GM12873 (cell line): Measurements from ENCODE around the gene IL36B.

ENCODE experiments used
- TF ChIP-seq, protein P1 (sequence below): IDR thresholded peaks from 2 replicates; pipeline ENCODE4 v1.5.1; 2012; ENCODE audit warnings: low read depth, mild to moderate bottlenecking, moderate library complexity, low read length, control low read depth; ENCODE audit not compliant: insufficient read depth; ENCODE audit errors: missing control alignments

The IL36B gene

DNA sequence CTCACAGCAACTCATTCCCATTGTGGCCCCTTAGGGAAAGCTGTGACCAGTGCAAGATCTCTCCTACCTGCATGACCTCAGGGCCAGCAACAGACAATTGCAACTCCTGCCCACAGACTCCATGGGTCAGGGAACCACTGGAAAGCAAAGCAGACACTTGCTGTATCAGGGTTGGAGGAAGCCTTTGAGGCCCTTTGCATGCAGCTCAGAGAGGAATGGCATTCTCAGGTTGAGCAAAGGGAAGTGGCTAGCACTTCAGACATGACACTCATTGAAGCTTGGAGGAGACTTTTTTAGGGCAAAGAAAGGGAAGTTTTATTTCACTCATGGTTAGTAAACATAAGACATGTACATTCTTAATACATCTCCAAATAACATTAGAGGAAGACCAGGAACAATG is 37.2 kb upstream of the IL36B start:
- TF ChIP-seq, protein P1, sequence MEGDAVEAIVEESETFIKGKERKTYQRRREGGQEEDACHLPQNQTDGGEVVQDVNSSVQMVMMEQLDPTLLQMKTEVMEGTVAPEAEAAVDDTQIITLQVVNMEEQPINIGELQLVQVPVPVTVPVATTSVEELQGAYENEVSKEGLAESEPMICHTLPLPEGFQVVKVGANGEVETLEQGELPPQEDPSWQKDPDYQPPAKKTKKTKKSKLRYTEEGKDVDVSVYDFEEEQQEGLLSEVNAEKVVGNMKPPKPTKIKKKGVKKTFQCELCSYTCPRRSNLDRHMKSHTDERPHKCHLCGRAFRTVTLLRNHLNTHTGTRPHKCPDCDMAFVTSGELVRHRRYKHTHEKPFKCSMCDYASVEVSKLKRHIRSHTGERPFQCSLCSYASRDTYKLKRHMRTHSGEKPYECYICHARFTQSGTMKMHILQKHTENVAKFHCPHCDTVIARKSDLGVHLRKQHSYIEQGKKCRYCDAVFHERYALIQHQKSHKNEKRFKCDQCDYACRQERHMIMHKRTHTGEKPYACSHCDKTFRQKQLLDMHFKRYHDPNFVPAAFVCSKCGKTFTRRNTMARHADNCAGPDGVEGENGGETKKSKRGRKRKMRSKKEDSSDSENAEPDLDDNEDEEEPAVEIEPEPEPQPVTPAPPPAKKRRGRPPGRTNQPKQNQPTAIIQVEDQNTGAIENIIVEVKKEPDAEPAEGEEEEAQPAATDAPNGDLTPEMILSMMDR = no peak

GRCh38 chr2:113088213-113088992 is 35.7 kb upstream of the IL36B start:
- TF ChIP-seq, protein P1 = no peak

DNA sequence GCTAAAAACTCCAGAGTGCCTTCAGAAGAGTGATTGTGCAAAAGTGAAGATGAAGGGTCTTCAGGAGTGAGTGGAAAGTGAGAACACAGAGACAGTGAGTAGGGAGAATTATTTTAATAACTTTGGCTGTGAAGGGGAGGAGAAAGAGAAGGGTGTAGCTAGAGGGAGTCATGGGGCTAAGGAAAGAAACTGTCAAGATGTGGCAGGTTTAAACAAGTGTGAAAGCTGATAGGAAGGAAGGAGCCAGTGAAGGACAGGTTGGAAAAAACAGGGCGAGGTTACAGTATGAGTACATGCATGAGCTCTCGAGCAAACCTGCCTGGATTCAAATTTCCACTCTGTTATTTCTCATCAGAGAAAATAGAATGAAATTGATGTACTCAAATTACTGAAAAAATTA is 32.9 kb upstream of the IL36B start:
- TF ChIP-seq, protein P1 = no peak

GRCh38 chr2:113084249-113085000 is 31.8 kb upstream of the IL36B start:
- TF ChIP-seq, protein P1 = peak; percentile 27

DNA sequence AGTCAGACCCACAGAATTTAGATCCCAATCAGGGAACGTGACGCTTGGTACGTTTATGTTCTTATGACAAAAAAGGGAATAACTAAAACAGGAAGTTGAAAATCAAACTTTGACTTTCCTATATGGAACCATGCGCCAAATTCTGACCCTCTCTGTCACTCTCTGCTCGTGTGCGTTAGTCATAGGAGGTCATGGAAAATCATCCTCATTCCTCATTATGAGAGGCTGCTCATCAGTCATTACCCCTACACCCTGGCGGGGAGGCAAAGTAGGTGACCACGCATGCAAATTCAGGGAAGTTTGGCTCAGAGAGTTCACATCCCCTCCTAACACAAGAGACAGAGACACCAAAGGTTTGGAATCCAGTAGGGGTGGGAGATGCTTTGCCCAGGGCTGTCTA is 30.6 kb upstream of the IL36B start:
- TF ChIP-seq, protein P1 = no peak

- TF ChIP-seq, protein P1 = no peak
These were observed 29.0 kb upstream of the IL36B start for GRCh38 chr2:113081488-113082210.

- TF ChIP-seq, protein P1 = peak; percentile 96
These were observed 27.5 kb upstream of the IL36B start for GRCh38 chr2:113080134-113080533.
